ENCODE measurements around the gene GATAD2A. TPM values are rescaled to one million over a fixed set of nuclear protein-coding genes. Genes with fewer than 3 reads are reported as not detected.

GATAD2A gene
- total RNA-seq, 1 experiment from 2014 or later, result 99.6 TPM

DNA sequence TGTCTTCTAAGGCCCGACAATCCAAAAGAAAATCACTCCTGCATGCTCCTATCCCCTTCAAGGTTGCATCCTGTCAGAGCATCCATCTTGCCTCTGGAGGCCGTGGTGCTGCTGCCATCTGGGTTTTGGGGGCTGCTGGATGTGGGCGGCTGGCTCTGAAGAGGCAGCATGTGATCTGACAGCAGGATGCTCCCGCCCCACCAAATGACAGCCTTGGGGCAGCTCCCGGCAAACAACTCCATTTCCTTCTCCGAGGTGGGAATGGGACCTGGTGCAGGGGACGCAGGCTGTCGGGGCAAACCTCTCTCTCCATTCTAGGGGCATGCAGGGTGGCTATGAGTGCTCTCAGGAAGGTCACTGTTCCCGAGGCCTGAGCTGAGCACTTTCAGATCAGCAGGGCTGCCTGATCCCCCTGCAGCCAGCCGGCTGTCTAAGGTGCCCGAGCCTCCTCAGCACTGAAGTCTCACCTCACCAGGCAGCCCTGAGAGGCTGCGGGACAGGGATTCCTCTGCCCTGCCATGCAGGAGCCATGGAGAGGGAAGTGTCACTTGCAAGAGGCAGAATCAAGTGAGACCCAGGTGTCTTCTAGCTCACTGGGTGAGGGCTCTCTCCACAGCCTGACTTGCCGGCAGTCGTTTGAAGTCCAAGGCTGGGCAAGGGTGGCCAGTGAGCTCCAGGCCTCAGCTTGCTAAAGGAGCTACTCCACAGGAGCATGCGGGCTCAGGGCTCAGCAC is 81.0 kb downstream of the GATAD2A start:
- no peak overlapping the region for H3K4me3 ChIP-seq (ENCODE audit: low read depth in 2 of 2, low read length in 2 of 2)
- no TSS peak for BruUV-seq (replicated peaks)
- H3K27me3 ChIP-seq (ENCODE audit: control insufficient read depth, insufficient read depth, low read length), result no peaks in the 10 kb centered on the region
- DNase-seq (ENCODE audit: low read depth, low spot score), result no peak
- CTCF ChIA-PET, result no interaction called here
- H3K4me1 ChIP-seq (ENCODE audit: control insufficient read depth, insufficient read depth, low read length), result peaks cover 41% of the 10 kb centered on the region
- no peaks in the 10 kb centered on the region for H3K9me3 ChIP-seq (ENCODE audit: control insufficient read depth, insufficient read depth, low read depth, low read length)
- in situ Hi-C loops (cut with HindIII; ENCODE audit: low pct_unique_long_range_greater_than_20kb, low sequenced_read_pairs), result no loop called here
- no peak for ATAC-seq
- H3K36me3 ChIP-seq (ENCODE audit: control insufficient read depth, insufficient read depth, low read length), result no peaks in the 10 kb centered on the region
- TF ChIP-seq TCF7L2 (IDR thresholded peaks at IDR 0.05; ENCODE audit: low read depth, low read length), result no peak
- TF ChIP-seq, protein P1, sequence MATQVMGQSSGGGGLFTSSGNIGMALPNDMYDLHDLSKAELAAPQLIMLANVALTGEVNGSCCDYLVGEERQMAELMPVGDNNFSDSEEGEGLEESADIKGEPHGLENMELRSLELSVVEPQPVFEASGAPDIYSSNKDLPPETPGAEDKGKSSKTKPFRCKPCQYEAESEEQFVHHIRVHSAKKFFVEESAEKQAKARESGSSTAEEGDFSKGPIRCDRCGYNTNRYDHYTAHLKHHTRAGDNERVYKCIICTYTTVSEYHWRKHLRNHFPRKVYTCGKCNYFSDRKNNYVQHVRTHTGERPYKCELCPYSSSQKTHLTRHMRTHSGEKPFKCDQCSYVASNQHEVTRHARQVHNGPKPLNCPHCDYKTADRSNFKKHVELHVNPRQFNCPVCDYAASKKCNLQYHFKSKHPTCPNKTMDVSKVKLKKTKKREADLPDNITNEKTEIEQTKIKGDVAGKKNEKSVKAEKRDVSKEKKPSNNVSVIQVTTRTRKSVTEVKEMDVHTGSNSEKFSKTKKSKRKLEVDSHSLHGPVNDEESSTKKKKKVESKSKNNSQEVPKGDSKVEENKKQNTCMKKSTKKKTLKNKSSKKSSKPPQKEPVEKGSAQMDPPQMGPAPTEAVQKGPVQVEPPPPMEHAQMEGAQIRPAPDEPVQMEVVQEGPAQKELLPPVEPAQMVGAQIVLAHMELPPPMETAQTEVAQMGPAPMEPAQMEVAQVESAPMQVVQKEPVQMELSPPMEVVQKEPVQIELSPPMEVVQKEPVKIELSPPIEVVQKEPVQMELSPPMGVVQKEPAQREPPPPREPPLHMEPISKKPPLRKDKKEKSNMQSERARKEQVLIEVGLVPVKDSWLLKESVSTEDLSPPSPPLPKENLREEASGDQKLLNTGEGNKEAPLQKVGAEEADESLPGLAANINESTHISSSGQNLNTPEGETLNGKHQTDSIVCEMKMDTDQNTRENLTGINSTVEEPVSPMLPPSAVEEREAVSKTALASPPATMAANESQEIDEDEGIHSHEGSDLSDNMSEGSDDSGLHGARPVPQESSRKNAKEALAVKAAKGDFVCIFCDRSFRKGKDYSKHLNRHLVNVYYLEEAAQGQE (IDR thresholded peaks at IDR 0.05; ENCODE audit: insufficient read depth in 1 of 2, low read depth in 2 of 2, low read length in 1 of 2), result no peak
- TF ChIP-seq SIN3A (IDR thresholded peaks at IDR 0.05; ENCODE audit: borderline replicate concordance, insufficient read depth, low read depth, low read length), result no peak
- TF ChIP-seq POLR2AphosphoS5 (IDR thresholded peaks at IDR 0.05; ENCODE audit: low read depth, low read length), result no peak
- TF ChIP-seq, protein P2, sequence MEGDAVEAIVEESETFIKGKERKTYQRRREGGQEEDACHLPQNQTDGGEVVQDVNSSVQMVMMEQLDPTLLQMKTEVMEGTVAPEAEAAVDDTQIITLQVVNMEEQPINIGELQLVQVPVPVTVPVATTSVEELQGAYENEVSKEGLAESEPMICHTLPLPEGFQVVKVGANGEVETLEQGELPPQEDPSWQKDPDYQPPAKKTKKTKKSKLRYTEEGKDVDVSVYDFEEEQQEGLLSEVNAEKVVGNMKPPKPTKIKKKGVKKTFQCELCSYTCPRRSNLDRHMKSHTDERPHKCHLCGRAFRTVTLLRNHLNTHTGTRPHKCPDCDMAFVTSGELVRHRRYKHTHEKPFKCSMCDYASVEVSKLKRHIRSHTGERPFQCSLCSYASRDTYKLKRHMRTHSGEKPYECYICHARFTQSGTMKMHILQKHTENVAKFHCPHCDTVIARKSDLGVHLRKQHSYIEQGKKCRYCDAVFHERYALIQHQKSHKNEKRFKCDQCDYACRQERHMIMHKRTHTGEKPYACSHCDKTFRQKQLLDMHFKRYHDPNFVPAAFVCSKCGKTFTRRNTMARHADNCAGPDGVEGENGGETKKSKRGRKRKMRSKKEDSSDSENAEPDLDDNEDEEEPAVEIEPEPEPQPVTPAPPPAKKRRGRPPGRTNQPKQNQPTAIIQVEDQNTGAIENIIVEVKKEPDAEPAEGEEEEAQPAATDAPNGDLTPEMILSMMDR (IDR thresholded peaks at IDR 0.05), result no peak
- intact Hi-C loops (cut with micrococcal nuclease; ENCODE audit: unreplicated experiment), result loop anchor here (5.0 kb wide), 1 partner anchor 119 kb away; no protein-coding TSS in a partner anchor
- H3K27ac ChIP-seq (ENCODE audit: low read length), result no peak overlapping the region
- POLR2A ChIA-PET, result interaction anchor here (0.6 to 1.0 kb wide), 2 partner anchors 18 to 82 kb away, joined by 3 read pairs; no protein-coding TSS in a partner anchor

GRCh38 chr19:19487077-19487949 is 81.8 kb downstream of the GATAD2A start:
- H3K27me3 ChIP-seq (ENCODE audit: control insufficient read depth, insufficient read depth, low read length), result no peaks in the 10 kb centered on the region
- BruUV-seq (replicated peaks), result no TSS peak
- DNase-seq (ENCODE audit: low read depth, low spot score) (no peak), ATAC-seq (no peak)
- ChIA-PET CTCF (no interaction called here), POLR2A (interaction anchor here (0.6 to 0.7 kb wide), 2 partner anchors 43 to 82 kb away, joined by 3 read pairs; no protein-coding TSS in a partner anchor)
- no peak for TF ChIP-seq SIN3A (IDR thresholded peaks at IDR 0.05; ENCODE audit: borderline replicate concordance, insufficient read depth, low read depth, low read length)
- TF ChIP-seq, protein P2 (IDR thresholded peaks at IDR 0.05), result no peak
- no peak for TF ChIP-seq TCF7L2 (IDR thresholded peaks at IDR 0.05; ENCODE audit: low read depth, low read length)
- TF ChIP-seq, protein P1 (IDR thresholded peaks at IDR 0.05; ENCODE audit: insufficient read depth in 1 of 2, low read depth in 2 of 2, low read length in 1 of 2), result no peak
- no peak for TF ChIP-seq POLR2AphosphoS5 (IDR thresholded peaks at IDR 0.05; ENCODE audit: low read depth, low read length)
- H3K27ac ChIP-seq (ENCODE audit: low read length), result 0 out of 2 replicates have a peak overlapping the region, but pooled peaks have one; percentile 39
- H3K4me3 ChIP-seq (ENCODE audit: low read depth in 2 of 2, low read length in 2 of 2), result no peak overlapping the region
- in situ Hi-C loops (cut with HindIII; ENCODE audit: low pct_unique_long_range_greater_than_20kb, low sequenced_read_pairs), result no loop called here
- H3K36me3 ChIP-seq (ENCODE audit: control insufficient read depth, insufficient read depth, low read length), result no peaks in the 10 kb centered on the region
- intact Hi-C loops (cut with micrococcal nuclease; ENCODE audit: unreplicated experiment), result loop anchor here (5.0 kb wide), 1 partner anchor 120 kb away; no protein-coding TSS in a partner anchor
- peaks cover 41% of the 10 kb centered on the region for H3K4me1 ChIP-seq (ENCODE audit: control insufficient read depth, insufficient read depth, low read length)
- H3K9me3 ChIP-seq (ENCODE audit: control insufficient read depth, insufficient read depth, low read depth, low read length), result no peaks in the 10 kb centered on the region

All from Panc1 (cell line).